ENCODE results near the gene IRF6.

The IRF6 gene

DNA sequence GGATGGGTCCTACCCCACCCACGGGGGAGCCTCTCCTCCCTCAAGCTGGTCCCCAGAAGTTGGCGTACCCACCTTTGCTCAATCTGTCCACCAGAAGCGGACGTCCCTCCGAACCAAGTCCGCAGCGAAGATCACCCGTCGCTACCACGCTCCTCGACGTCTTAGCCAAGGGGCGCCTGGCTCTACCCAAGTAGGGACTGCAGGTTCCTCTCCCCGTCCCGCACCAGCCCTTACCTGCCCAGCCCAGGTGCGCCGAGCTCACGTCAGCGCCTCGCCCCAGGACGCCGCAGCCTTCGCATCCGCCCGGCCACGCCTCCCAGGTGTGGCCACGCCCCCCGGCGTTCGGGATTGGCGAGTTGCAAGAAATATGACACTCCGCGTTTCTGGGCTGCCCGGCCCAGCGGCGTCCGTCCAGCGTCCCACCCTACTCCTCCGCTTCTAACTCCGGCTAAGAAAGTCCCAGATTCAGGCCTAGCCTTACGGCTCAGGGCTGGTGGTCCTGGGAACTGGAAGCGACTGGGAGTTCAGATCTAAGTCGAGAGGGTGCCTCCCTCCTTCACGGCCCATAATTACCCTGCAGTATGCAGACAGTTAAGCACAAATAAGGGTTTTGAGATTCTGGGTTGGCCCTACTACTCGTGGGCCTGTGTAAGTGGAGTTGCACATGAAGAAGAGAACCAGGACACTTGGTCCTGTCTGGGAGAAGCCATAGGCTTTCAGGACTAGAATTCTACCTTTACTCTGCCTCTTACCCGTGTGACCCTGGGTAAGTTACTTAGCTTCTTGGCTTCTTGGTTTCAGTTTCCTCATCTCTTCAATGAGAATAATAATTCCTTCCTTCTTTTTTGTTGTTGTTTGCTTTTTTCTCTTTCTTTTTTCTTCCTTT, at the start of gene IRF6:
Gene IRF6, minus strand, starts transcription at position 268 of the 886 bp plus-strand sequence. CDS start 4,729 bp downstream, outside the sequence.
- peak; percentile 82 for DNase-seq

DNA sequence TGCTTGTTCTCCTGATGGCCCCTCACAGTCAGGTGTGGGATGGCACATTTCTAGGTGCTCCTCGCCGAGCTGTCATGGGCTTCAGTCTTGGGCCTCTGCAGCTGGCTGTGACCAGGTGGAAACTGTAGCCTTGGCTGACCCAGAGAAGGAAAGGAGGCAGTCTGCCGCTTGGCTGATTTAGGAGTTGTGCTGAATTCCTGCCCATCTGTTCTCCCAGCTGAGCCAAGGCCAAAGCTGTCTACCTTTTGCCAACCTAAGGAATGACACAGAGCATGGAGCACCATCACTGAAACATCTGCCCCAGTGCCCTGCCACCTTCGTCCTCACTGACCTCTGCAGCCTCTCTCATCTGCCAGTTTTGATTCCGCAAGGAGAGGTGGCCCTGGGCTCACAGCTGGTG, 49.7 kb upstream of the IRF6 start:
- no peak for DNase-seq

DNA sequence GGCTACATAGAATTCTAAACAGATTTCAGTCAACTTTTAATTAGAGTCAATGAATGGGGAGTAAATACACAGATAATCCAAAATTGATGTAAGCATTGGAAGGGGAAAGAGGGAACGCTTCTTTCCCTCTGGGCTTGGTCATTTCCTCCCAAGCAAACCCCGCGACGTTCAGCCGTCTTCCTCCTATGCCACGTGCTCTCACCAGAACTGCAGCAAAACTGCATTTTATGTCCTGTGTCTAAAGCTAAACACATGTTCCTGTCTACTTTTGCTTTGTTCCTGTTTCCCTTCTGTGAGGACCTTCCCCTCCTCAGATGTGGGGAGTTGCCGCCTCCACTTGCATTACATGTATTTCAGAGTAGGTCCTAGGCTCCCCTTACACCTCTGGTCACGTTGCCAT, 49.1 kb upstream of the IRF6 start:
- DNase-seq: no peak

- no peak for DNase-seq
These were observed 48.3 kb upstream of the IRF6 start for GRCh38 chr1:209854196-209854595.

DNA sequence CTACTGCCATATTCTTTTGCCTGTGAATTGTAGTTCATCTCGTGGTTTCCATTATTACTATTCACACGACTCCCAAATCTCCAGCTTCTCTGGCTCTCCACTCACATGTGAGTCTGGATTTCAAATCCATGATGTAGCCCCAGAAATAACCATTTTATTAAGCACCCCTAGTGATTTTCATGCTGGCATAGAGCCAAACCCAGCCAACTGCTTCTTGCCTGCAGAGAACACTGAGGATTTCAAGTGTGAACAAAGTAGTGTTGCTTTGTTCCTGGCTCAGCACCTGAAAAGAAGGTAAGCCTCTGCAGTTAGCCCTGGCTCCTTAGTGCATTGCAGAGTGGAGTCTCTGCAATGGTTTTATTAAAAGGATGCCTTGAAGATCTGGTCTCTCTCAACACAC, 47.7 kb upstream of the IRF6 start:
- DNase-seq: no peak

DNA sequence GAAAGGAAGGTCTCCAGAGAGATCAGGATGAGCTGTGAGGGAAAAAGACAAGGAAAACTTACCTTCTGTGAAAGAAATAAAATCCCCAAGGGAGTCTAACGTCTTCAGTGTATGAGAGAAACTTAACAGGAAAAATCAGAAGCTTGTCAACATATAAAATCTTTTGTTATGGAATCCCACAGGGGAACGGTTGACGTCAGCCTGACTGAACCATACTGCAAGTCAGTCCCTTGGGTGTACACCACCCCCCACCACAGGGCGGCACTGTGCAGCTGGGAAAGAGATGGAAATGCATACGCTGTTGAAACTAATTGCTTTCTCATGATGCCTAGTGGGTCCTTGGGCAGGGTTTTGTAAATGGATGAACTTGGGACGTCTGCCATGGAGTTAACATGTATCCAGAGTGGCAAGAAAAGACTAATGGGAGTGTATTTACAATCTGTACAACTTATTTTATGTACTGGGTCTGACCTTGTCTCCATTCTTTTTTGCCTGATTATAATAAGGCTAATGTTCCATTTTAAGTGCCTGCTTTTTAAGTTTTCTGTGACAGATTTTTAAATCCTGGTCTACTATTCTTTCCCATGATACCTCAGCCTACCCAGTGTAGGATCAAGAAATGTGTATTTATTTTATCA, 44.5 kb upstream of the IRF6 start:
- peak; percentile 65 for DNase-seq

DNA sequence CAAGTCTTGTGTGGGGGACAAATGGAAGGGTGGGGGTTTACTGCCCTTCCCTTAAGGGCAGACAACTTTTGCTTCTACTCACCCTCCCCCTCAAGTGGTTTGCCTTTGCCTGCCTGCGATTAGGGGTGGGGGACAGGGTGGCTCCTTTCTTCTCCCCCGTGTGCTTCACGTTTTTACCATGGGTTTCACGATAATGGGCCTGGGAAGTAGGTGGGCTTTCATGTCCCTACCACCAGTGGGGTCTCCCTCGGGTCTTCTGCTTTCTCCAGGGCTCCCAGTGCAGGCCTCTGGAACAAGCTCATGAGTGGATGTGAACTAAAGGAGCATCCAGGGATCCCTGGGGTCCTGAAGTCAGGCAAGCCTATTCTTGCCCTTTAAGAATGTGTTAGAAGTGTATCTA, 43.4 kb upstream of the IRF6 start:
- no peak for DNase-seq

DNA sequence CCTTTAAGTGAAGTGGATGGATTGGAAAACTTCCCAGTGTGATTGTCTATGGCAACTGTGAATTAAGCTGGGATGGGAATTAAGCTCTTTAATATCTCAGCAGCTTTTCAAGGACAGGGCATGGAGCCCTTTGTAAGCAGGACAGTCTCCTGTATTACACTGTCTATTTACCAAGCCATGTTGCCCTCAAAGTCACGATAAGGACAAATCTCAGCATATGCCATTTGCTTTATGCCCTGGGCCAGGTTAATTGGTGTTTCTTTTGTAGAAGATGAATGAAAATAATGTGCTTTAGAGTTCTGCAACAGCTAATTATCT, 39.4 kb upstream of the IRF6 start:
- DNase-seq: no peak

GRCh38 chr1:209844695-209845407, 38.9 kb upstream of the IRF6 start:
- DNase-seq: no peak

DNA sequence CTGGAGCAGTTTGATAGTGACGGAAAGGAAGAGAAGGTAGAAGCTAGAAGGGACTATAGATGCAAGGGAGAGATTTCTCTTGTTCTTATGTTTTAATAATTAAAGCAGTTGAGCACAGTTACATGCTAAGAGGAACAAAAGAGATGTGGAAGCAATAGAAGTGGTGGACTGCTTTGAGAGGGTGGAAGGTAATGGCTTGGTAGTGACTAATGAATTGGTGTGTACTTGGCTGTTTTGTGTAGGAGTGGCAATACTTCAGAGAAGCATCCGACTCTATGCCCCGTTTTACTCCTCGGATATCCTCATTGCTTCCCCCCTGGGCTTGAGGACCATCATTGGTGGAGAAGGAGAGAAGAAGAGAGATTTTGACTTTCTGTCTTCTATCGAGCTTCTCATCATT, 34.7 kb upstream of the IRF6 start:
- no peak for DNase-seq

DNA sequence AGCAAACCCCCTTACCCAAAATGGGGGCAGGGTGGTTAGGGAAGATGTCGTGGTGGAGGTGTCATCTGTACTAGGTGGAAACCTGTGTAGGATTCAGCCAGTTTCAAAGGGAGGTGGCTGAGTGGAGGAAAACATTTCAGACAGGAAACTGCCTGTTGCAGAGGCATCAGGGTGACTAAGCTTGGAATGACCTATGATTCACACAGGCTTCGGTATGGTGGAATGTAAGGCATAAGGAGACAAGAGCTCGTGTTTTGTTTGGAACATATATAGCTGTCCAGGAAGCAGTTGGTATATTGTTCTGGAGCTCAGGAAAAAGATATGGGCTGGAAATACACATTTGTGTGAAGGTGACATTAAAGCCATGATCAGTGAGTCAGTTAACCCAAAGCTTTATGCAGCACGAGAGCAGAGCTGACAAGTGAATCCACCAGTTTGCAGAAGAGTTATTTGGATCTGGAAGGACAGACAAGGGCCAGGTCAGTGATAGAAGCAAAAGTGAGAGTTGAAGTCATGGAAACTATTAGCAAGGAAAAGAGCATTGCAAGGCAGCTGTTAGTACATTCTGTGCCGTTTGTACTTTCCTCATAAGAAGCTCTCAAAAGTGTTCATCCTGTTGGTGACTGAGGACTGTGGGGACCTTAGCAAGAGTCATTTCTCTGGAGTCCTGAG, 34.1 kb upstream of the IRF6 start:
- DNase-seq: no peak

GRCh38 chr1:209838537-209838936, 32.6 kb upstream of the IRF6 start:
- DNase-seq: no peak

- DNase-seq: no peak
These were observed 31.7 kb upstream of the IRF6 start for GRCh38 chr1:209837671-209838070.

DNA sequence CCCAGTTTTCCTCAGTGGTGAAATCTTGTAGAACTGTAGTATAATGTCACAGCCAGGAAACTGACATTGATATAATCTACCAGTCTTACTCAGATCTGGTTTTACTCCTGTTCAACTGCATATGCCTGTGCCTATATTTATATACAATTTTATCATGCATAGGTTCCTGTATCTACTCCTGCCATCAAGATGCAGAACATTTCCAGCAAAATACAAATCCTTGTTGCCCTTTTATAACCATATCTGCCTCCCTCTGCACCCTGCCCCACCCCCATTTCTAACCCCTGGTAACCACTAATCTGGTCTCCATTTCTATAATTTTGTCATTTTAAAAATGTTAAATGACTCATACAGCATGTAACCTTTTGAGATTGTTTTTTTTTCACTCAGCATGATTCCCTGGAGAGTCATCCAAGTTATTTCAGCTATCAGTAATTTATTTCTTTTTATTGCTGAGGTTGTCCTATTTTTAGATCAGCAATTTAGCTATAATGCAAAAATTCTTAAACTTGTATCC, 29.9 kb upstream of the IRF6 start:
- peak; percentile 50 for DNase-seq

DNA sequence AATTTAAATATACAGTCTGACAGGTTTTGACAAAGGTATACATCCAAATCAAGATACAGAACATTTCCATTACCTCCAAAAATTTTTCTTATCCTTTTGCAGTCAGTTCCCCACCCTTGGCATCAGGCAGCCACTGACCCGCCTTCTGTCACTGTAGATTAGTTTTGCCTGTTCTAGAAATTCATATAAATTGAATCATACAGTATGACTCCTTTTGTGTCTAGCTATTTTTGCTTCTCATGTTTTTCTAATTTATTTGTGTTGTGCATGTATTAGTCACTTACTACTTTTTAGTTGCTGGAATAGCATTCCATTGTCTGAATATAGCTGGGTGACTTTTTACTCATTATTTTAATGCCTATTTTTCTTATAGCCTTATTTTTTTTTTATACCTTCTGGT, 25.7 kb upstream of the IRF6 start:
- DNase-seq: no peak

- no peak for DNase-seq
These were observed 24.8 kb upstream of the IRF6 start for GRCh38 chr1:209830722-209831121.

DNA sequence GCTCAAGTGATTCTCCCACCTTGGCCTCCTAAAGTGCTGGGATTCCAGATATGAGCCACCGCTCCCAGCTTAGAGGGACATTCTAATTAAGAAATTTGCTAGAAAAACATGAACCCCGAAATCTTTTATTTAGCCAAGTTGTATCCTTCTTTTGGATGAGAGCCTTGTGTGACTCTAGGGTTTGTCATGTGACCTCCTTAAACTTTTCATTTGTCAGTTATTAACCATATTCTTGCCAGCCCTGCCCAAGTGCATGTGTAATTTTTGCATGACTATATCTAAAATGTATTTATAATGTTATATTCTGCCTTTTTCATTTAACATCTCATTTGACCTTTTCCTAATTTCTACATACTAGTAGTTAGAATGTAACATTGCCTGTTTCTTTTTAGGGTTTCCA, 23.8 kb upstream of the IRF6 start:
- DNase-seq: no peak

GRCh38 chr1:209827384-209828262, 21.7 kb upstream of the IRF6 start, which contains the start of gene UTP25:
TSS of gene UTP25 (plus strand) at chr1:209827972. CDS start at chr1:209828064, 92 bp downstream.
- DNase-seq: peak; percentile 96

- DNase-seq: no peak
These were observed 19.9 kb upstream of the IRF6 start for GRCh38 chr1:209825591-209826434.

DNA sequence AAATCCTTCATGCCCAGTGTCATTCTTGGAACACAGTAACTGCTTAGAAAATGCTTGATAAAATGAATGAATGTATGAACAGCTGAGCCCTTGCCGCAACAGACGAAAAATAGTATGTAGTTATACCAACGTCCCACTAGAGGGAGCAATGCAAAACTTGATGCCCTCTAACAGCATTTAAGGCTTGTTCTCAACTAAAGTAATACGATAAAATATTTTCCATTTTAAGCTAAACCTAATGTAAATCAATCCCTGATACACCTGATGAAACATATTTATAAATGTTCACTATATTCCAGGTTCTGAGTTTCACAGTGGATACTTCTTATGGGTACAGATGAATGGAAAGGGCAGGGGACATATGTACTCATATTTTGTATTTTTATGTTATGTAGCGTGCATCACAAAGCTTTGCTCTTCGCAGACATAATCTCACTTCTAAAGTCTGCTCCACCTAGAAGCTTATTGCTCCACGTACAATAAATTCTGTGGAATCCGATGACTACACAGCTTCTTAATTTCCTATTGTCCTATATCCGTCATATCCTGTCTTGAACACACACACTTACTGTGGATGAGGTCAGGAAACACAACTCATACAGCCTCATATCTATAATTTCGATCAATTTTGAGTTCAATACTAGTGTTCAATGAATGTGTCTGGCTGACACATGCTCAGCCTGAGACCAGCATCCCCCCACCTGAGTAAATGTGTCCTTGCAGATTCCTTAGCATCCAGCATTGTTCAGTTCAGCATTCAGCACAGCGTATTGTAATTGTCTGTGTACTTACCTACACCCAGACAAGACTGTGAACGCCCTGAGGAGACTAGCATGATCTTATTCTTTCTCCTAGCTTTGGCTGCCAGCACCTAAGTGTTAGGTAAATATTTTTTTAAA, 17.4 kb upstream of the IRF6 start:
- no peak for DNase-seq
